HK-2 (cell line): ENCODE results near the gene POLD3.

Source experiments
- DNase-seq: peaks from one replicate; pipeline ENCODE4 v3.0.0-alpha.2; 2018; ENCODE audit not compliant: unreplicated experiment

POLD3 gene

DNA sequence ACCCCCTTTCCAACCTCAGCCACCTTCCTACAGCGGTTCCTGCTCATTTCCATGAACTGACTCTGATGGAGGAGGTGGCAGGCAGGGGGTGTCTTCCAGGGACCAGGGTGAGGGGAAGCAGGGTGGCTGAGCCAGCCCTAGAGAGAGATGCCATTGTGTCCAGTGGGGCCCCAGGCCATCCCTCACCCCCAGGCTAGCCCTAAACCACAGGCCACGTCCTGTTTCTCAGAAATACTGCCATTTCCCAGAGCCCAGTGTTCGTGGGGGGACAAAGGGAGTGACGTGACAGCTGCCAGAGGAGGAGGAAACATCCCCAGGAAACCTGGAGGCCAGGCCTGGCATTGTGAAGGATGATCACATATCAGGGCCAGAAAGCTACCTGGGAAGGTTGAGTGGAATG is 99.4 kb downstream of the POLD3 start:
- DNase-seq = no peak
